Measurements from ENCODE around the gene GPATCH1.
A peak's percentile ranks its signal among the peaks of the same experiment; 100 is the strongest.

GPATCH1 gene

DNA sequence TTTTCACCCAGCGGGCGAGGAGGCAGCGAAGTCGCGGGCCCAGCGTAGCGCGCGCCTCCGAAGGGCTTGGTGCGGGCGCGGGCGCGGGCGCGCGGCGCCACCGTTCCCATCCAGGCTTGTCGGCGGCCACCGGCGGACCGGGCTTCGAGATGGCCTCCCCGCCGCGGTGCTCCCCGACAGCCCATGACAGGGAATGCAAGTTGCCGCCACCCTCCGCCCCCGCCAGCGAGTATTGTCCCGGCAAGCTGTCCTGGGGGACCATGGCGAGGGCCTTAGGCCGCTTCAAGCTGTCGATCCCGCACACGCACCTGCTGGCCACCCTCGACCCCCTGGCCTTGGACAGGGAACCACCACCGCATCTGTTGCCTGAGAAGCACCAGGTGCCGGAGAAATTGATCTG lies 51.0 kb downstream of the GPATCH1 start, which contains the start of gene WDR88:
TSS of gene WDR88 (plus strand) at position 94 of the 400 bp plus-strand sequence. CDS start at position 150, 56 bp downstream.
- TF ChIP-seq CTCF (IDR thresholded peaks at IDR 0.05): no peak

GRCh38 chr19:33132425-33132824 lies 51.4 kb downstream of the GPATCH1 start:
- TF ChIP-seq CTCF (IDR thresholded peaks at IDR 0.05): peak; percentile 41

GRCh38 chr19:33133438-33134031 lies 52.6 kb downstream of the GPATCH1 start:
- TF ChIP-seq CTCF (IDR thresholded peaks at IDR 0.05): no peak

- TF ChIP-seq CTCF (IDR thresholded peaks at IDR 0.05): no peak
Measured at GRCh38 chr19:33134571-33135041, 53.6 kb downstream of the GPATCH1 start.

DNA sequence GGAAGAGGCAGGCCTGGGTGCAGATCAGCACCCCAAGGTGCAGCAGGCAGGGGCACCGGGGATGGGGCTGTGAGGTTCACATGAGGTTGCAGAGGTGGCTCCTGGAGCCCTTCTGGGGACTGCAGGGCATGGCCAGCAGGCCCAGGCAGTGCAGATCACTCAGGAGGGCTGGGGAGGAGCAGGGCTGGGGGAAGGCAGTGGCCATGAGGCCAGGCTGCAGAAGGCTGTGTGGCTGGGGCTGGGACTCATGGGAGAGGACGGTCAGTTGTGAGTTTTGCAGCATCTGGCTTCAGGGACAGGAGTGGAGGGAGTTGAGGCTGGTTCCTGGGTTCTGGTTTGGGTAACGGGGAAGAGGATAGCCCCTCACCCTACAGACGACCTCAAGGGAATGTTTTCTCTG lies 58.2 kb downstream of the GPATCH1 start:
- TF ChIP-seq CTCF (IDR thresholded peaks at IDR 0.05): no peak

GRCh38 chr19:33143897-33144405 lies 63.0 kb downstream of the GPATCH1 start:
- TF ChIP-seq CTCF (IDR thresholded peaks at IDR 0.05): peak; percentile 98

DNA sequence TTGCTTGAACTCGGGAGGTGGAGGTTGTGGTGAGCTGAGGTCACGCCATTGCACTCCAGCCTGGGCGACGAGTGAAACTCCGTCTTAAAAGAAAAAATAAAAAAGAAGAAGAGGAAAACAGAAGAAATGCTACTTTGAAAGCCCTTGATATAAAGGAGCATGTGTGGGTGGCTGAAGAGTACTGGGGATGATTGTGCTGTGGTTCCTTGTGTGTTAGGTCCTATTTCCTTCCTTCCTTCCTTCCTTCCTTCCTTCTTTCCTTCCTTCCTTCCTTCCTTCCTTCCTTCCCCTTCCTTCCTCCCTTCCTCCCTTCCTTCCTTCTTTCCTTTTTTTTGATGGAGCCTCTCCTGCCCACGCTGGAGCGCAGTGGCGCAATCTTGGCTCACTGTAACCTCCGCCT lies 65.2 kb downstream of the GPATCH1 start:
- no peak for TF ChIP-seq CTCF (IDR thresholded peaks at IDR 0.05)

All from LNCAP (cell line).